ENCODE data around the gene C1orf116.

C1orf116 gene

GRCh38 chr1:207032528-207033017, at the start of gene C1orf116:
TSS of gene C1orf116 (minus strand) at chr1:207032756. CDS start at chr1:207027598, 5,158 bp downstream.
- no peak for DNase-seq (ENCODE audit: low read depth in 2 of 2)

- no peak for DNase-seq (ENCODE audit: low read depth in 2 of 2)
Measured at GRCh38 chr1:207081806-207082205, 49.2 kb upstream of the C1orf116 start.

DNA sequence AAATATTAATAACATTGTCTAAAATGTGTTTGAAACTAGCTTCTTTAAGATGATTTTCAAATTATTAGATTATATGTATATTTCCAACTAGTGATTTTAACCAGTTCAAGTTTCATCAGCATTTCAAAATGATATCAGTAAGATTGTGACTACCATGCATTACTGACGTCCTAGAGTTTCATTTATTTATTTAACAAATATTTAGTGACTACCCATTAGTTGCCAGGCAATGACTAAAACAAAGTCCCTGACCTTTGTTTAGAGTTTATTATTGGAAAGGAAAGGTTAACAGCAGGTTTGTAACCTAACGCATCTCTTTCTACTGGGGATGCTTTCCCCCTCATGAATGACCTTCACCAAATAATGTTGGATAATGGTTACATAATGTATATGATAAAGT, 48.5 kb upstream of the C1orf116 start:
- DNase-seq (ENCODE audit: low read depth in 2 of 2) = no peak

- DNase-seq (ENCODE audit: low read depth in 2 of 2) = no peak
Measured at GRCh38 chr1:207079706-207080241, 47.2 kb upstream of the C1orf116 start.

DNA sequence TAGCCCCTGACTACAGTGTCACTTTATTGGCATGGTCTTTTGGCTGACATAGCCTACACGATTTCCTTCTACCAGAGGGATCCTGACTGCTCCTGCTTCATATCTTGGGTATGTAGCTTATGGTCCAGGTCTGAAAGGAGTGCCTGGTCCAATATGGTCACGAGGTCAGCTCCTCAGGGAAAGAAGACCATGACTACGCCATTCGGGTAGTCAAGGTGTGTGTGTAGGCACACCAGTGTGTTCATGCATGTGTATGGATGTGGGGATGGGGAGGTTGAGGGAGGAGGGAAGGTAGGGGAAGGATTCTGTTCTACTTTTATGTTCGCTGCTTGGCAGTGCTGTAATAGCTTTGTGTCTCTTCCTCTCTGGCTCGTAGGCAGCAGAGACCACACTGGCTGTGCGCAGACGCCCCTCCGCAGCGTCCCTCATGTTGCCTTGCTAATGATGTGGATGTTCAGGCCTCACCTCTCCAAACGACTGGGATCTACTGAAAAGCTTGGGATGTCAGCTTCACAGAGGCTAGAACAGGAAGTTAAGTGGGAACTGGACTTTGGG, 46.1 kb upstream of the C1orf116 start:
- no peak for DNase-seq (ENCODE audit: low read depth in 2 of 2)

DNA sequence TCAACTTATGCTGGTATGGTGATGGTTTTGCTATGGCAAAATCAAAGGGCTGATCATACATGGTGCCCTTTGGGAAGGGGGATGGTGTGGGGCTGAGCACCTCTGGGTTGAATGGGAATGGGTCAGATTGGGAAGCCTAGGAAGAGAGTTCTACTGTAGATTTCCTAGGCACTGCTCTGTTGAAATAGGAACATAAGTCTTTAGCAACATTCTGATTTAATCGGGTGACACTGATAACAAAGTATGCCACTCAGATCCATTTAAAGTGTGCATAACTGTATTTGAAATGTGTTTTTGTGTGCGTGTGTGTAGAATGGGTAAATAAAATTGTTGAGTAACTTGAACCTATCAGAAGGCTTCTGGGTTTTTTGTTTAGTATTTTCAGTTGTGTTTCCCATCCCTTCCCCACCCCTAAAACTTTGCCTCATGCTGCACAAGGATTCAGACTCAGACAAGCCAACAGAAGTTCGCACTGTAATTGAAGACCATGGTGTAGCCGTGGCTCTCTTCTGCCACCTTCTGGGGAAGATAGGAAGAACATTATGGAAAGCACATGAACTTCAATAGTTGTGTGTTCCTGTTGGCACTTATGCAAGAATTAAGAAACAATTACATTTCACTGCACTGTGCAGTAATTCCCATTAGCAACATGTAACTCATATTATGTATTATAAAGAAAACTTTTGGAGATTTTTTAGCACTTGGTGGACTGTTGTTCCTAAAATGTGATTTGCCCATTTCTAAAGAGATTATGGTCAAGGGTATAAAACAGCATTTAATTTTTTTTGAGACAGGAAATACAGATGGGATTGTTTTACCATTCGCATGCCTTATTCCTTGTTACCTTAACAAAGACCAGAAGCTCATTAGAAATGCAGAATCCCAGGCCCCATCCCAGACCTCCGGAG, 45.2 kb upstream of the C1orf116 start:
- peak in 1 of 2 donors; percentile 34 for DNase-seq (ENCODE audit: low read depth in 2 of 2)

DNA sequence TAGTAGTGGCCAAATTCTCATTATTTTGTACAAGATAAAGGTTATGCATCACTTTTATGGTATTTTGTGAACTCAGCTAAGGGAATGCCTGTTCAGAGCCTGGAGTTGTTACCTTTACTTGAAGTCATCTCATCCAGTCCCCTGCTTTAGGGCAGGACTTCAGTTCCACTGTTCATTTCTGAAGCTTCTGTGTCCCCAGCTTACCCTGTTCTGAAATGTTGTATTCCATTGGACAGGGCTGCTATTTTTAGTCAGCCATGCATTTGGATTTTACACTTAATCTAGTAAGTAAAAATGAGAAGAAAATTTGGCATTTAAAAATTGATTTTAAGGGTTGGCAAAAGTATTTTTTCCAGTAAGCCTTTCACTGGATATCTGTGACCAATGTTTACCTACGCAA, 44.5 kb upstream of the C1orf116 start:
- DNase-seq (ENCODE audit: low read depth in 2 of 2) = no peak

DNA sequence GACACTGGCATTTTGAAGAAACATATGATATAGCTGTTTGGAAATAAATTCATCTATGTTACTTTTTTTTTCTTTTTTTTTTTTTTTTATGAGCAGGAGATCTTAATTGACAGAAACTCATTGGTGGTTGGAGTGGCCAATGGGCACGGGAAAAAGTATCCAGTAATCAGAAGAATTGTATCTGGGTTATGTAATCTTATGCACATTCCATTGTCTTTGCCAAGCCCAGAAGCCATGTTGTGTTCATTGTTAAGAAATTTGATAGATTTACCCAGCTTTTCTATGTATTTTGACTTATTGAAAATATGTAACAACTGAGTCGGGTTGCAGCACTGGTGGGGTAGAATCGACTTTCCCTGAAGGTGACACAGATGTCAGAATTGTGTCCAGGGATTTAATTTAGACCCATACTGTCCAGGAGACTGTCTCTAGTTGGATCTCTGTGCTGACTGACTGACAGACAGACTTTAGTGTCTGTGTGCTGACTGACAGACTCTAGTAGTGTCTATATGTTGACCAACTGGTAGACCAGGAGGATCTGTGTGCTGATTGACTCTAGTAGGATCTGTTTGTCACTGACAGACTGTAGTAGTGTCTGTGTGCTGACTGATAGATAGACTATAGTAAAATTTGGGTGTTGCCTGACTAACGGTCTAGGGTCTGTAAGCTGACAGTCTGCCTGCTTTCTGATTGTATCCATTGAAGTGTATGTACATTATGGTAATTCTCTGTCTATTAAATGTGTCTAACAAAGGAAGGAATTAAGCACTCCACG, 43.8 kb upstream of the C1orf116 start:
- no peak for DNase-seq (ENCODE audit: low read depth in 2 of 2)

- DNase-seq (ENCODE audit: low read depth in 2 of 2) = no peak
Measured at GRCh38 chr1:207073906-207074820, 41.6 kb upstream of the C1orf116 start.

- DNase-seq (ENCODE audit: low read depth in 2 of 2) = no peak
Measured at GRCh38 chr1:207072233-207072632, 39.7 kb upstream of the C1orf116 start.

- DNase-seq (ENCODE audit: low read depth in 2 of 2) = no peak
Measured at GRCh38 chr1:207071426-207071825, 38.9 kb upstream of the C1orf116 start.

DNA sequence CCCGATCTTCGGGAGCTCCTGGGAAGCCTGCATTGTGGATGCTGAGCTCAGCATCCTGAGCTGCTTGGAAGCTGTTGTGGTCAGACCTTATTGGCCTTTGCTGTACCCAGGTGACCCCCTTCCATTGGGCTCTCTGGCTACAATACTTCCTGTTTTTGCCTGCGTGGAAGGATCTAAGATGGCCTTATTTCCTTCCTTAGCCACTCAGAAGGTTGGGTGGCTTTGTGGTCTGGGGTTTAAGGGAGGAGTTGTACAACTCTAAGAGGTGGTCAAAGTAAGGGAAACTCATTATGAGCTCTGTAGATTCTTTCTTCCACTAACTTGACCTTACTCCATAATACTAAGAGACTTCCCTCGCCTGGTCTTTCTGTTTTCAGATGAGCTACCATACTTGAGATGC, 38.3 kb upstream of the C1orf116 start:
- DNase-seq (ENCODE audit: low read depth in 2 of 2) = no peak

GRCh38 chr1:207069858-207070506, 37.4 kb upstream of the C1orf116 start:
- no peak for DNase-seq (ENCODE audit: low read depth in 2 of 2)

DNA sequence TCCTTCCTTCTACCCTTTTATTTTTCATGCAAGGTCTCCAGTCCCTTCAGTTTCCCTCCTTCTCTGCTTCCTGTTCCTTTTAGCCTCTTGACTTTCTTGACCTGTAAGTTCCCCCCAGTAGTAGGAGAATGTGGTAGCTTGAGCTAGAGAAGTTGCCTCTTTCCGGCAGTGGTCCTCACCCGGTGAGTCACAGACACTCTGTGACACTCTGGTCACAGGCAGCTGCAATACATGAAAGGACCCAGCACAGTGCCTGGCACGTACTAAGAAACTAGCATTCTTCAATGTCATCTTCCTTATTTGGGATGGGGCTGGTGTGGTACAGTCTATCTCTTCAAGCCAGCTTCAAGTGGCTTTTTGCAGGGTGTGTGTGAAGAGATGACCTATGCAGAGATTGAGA, 36.5 kb upstream of the C1orf116 start:
- no peak for DNase-seq (ENCODE audit: low read depth in 2 of 2)

DNA sequence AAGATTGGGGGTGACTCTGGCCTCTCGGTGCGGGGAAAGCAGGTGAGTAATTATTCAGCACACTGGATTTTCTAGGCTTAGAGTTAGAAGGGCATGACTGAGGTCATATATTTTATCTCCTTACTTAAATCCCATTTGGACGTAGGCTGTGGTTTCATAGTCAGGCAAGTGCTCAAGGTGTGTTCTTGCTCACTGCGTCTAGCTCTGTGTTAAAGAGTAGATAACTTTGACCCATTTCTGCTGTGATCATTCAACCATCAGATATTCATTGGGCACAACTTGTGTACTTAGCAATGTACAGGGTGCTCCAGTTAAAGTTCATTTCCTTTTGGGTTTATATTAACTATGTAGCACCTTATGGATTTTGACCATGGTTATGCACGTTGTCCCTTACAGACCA, 35.1 kb upstream of the C1orf116 start:
- no peak for DNase-seq (ENCODE audit: low read depth in 2 of 2)

GRCh38 chr1:207067185-207067584, 34.6 kb upstream of the C1orf116 start:
- DNase-seq (ENCODE audit: low read depth in 2 of 2) = no peak

DNA sequence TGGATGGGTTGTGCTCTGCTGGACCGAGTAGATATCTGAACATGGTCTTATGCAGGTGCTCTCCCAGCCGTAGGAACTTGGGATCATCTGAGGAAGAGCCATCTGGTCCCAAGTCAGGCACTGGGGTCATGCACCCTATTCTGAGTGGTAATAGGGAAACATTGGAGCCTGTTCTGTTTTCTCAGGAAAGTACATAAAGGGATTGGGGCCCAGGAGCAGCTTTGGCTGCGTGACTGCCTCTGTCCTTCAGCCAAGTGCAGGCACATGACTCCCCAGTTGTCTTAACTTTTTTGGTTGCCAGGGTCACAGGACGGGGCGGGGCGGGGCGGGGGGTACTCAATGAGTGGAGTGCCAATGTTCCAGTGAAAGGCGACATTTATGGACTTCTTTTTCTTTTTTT, 32.0 kb upstream of the C1orf116 start:
- no peak for DNase-seq (ENCODE audit: low read depth in 2 of 2)

GRCh38 chr1:207063014-207063413, 30.5 kb upstream of the C1orf116 start:
- no peak for DNase-seq (ENCODE audit: low read depth in 2 of 2)

DNA sequence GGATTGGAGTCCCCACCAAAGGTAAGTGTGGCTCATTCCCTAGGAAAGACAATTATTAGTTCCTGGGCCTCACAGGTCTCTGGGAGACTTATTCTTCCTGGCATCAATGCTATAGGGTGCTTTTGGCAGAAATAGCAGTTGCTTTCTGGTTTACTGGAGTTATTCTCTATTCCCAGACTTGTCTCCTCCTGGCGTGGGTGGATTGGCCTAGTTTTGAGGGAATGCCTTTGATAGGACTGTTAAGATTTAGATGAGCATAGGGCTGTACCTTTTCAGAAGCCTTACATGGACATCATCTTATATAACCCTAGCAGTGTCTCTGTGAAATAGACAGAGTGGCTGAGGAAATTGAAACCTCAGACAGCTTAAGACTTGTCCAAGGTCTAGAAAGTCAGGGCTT, 29.5 kb upstream of the C1orf116 start:
- DNase-seq (ENCODE audit: low read depth in 2 of 2) = no peak

DNA sequence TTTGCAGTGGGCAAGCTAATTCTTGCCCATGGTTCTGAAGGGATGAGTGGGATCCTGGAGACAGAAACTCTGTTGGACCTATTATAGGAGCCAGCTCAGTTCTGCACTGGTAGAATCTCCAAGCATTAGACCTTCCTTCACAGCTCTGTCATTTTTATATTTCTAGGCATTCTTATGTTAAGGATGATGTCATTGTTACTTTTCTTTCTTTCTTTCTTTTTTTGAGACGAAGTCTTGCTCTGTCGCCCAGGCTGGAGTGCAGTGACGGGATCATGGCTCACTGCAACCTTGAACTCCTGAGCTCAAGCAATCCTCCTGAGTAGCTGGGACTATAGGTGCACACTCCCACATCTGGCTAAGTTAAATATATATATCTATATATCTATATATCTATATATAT, 28.0 kb upstream of the C1orf116 start:
- no peak for DNase-seq (ENCODE audit: low read depth in 2 of 2)

GRCh38 chr1:207059881-207060280, 27.3 kb upstream of the C1orf116 start:
- no peak for DNase-seq (ENCODE audit: low read depth in 2 of 2)
